LoVo (cell line): ENCODE measurements around the gene UBE2J1.
A peak's percentile ranks its signal among the peaks of the same experiment; 100 is the strongest.

Experiments
- DNase-seq: peaks from one replicate; pipeline ENCODE4 v3.0.0-alpha.2; 2016; ENCODE audit warnings: low spot score

UBE2J1 gene

DNA sequence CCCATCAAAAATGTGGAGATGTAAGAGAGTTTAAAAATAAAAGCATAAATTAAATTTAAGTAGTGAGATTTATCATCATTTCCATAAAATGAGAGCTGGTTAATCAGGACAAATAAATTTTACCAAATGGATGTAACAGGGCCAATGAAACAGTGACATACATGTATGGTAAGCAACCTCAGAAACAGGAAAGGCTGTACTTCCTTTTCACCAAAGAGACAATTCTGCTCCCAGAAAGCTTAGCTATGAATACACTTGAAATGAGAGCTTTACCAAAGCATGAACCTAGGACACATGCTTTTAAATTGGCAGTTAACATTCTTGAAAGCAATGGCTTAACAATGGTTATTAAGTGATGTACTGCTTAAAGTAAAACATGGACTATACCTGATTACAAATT is 12.1 kb upstream of the UBE2J1 start:
- no peak for DNase-seq

DNA sequence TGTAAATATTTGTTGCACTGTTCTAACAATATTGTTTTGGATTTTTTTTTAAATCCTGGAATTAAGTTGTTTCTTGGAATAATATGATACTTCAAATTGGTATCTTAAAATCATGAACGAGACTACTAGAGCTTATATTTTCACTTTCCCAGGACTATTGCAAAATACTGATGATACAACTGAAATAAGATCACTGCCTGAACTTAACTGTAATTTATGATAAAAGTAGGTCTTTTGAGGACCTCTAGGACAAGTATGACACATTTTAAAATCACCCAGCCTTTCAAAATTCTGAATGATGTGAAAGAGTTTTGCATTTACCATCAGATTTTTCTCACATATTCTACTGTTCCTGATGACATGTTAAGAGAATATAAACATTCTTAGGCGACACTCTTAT is 8.6 kb upstream of the UBE2J1 start:
- no peak for DNase-seq

DNA sequence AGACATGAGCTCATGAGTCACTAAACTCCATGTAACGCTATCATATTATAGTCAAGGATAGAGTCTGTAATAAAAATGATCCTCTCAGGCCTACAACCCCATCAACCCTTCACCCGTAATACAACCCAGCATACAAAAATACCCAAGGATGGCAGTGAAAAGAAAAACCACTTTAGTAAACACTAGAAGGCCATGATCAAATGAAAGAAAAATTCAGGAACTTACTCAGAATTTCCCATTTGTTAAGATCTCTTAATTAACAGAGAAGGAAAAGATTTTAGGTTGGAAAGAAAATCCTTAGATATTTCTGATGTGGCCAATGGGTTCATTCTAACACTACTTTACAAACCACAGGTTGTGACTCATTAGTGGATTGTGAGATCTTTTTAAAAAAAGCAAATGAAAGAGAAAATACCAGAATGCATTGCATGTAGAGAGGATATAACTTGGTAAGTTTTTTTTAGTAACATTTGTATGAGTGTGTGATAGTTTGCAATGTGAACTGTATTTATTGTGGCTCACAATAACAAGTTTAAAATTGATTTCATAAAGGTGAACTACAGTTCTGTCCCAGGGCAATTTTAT is 8.0 kb upstream of the UBE2J1 start:
- DNase-seq, result no peak

DNA sequence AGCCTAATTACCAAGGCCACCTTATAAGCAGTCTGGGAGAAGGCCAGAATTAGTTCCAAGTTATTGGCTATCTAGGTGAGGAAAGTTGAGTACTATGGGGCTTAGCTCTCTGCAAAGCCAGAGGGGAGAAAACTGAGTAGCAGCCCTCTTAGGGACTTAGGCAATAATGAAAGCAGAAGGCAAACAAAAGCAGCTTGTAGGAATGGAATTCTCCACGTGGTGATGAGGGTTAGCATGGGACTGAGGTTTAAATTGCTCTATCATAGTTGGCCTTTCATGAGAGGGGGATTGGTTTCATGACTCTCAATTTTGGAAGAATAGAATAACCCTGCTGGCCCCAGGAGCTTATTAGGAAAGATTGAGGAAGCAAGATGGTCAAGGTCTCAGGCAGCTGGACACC is 7.0 kb upstream of the UBE2J1 start:
- no peak for DNase-seq

DNA sequence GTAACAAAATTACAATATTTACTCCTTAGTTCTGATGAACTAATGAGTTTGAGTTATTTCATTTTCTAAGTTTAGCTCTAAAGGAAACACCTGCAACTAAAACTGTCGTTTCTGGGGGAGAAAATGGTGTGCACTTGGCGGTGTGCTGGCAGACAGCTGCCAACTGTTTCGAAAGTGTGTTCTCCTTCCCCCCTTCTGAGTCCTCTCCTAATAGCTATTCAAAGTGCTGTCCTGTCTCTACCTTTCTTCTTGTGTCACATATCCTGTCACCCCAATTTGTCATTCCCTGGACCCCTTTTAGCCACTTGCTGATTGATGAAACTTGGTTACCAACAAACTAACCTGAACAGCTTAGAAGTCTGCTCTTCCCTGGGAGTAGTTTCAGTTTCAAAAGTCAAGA is 4.9 kb upstream of the UBE2J1 start:
- DNase-seq, result no peak

DNA sequence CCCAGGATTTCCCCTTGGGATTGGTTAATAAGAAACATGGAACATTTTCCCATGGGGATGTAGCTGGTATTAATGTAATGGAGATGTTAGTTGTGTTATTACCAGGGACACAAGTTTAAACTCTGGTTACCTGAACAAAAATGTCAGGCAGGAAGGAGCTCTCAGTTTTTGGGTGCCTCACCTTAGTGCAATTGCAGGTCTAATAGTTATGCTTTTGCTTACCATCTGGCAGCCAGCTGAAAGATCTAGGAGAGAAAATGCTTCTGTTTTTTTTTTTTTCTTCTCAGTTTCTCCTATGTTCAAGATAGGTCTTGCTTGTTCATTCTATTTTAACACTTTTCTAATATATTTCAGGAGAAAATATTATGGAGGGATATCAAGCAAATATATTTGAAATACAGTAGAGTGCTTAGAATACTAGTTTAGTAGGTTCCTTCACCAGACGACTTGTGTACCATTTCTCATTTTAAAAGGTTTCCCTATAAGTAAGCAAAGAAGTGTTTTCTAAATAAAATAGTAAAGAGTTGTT is 4.2 kb upstream of the UBE2J1 start:
- DNase-seq, result no peak

DNA sequence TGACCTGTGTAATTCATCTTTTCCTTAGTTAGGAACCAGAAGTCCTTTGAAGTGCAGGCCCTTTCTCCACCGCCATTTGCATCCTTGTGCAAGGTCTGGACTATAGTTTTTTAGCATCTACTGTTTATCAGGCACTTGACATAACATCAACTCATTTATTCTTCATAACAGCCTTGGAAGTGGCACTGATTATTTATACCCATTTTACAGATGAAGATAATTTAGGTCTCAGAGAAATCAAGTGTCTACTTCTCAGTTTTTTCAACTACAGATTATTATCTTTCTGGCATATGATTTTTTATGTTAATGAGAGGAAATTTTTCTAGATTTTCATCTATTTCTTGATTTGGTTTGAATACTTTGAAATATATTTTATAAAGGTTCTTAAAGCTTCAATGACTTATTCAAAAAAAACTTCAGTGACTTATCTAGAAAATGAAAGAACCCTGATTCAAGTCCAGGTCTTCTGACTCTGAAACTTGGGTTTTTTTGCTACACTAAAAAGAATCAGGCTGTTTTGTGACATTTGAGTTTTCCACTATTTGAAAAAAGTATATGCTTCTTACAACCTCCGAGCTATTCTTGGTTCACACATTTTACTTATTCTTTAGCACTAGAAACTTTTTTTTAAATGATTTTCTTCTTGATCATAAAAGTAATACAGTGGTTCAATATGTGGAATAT is 3.1 kb upstream of the UBE2J1 start:
- DNase-seq, result no peak

- DNase-seq, result no peak
Observed at GRCh38 chr6:89353702-89354392, 1.3 kb upstream of the UBE2J1 start.

GRCh38 chr6:89353118-89353556 is 615 bp upstream of the UBE2J1 start:
- no peak for DNase-seq

- DNase-seq, result peak; percentile 18
Observed at GRCh38 chr6:89351671-89352277, 748 bp downstream of the UBE2J1 start.

DNA sequence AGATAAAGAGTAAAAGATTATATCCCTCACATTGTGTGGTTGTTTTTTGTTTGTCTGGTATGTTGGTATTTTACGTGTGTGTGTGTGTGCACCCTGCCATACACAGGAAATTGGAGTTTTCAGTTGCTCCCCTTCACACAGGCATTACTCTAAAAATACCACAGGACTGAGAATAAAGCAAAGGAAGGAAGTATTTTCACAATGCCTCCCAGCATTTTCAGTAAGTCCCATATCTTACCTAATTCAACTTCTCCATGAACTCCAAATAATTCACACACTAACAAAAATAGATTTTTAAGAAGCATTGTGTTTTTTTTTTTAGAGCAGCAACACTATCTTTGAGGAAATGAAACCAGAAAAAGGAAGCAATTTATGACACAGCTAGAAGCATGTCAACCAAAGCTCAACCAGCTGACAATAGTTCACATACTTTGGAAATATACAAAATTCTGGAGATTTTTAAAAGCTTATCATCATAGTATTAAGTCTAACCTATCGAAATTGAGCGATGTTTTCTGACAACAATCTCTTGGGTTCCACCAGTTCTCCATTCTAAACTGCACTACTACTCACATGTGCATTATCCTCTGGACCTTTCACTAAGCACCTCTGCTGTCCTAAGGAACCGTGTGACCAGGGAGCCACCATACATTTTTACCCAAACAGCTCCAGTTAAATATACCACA is 2.1 kb downstream of the UBE2J1 start:
- no peak for DNase-seq

- no peak for DNase-seq
Observed at GRCh38 chr6:89348372-89348771, 4.2 kb downstream of the UBE2J1 start.

DNA sequence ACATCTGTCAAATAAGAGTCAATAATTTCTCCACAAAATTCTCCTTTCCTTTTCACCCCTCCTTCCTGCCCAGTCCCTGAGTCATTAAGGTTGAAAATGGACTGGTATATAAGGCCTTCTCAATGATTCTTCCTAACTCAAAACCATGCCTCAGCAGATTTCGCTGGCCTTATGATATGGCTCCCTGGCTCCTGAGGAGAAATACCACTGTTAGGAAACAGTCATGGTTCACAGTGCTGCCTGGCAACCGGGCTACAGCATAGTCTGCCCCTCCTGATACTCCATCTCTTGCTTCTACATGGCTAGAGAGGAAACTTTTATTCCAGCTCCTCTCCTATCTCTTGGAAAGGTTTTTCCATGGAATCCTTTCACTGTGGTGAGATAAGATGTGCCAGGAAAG is 4.7 kb downstream of the UBE2J1 start:
- DNase-seq, result no peak

DNA sequence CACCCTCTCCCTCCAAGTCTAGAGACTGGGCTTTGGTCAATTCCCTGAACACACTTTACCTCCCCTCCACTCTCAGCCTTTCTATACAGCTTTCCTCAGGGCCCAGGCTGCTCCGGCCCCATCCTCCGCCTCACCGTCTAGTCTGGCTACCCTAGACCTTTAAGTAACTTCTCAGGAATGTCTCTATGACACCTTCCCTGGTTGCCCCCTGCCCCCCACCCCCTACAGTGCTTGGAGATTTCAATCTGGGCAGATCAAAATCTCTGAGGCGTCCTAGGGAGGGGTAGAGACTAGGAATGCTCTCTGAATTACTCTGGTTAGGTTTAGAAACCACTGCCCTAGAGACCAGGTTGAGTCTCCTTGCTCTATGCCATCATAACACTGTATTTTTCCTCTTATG is 6.1 kb downstream of the UBE2J1 start:
- no peak for DNase-seq

GRCh38 chr6:89339565-89339964 is 13.0 kb downstream of the UBE2J1 start:
- peak; percentile 12 for DNase-seq

DNA sequence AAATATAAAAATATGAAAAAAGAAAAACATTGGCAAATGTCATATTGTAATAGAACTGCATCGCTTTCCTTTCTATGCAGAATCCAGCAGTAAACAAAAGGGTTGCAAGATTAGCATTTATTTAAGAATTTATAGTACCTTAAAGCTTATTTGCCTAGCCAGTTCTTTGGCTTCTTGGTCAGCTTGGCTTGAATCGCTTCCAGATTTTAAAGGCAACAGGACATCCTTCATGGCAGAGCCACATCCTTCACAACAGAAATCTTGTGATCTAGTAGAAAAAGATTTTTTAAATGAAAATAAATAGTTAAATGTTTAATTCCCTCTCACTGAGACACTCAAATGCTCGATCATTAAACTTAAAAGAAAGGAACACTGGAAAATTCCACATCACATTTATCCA is 17.4 kb downstream of the UBE2J1 start:
- DNase-seq, result no peak

DNA sequence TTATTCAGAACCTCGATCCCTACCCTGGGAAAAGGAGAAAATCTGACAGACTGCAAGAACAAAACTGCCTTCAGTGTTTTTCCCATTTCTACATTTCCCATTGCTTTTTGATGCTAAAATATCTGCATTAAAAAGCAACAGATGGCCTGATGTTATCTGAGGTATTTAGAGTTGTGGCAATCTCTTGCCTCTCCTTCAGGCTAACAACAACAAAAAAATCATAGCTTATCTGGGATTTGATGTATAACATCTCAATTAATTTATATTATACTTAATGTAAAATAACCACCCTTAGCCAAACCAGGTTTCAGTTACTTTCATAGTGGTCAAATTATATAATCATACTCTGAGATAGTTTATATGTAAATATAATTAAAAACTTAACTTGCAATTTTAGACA is 21.6 kb downstream of the UBE2J1 start:
- no peak for DNase-seq

DNA sequence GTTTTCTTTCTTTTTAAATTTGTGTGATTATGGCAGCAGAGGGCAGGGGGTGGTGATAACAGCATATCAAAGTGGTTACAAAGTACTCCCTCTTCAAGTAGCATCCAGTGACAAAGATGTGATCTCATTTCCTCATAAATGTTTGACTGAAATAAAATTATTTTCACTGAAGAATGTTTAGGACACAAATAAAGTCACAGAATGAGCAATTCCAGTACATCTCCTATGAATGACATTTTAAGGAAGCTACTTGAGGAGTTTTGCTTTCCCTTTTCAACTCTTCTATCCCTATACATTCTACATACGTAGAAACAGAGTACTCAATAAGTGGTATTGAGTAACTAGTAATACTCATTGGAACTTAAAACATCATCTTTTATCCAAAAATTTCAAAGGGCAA is 23.5 kb downstream of the UBE2J1 start:
- no peak for DNase-seq

DNA sequence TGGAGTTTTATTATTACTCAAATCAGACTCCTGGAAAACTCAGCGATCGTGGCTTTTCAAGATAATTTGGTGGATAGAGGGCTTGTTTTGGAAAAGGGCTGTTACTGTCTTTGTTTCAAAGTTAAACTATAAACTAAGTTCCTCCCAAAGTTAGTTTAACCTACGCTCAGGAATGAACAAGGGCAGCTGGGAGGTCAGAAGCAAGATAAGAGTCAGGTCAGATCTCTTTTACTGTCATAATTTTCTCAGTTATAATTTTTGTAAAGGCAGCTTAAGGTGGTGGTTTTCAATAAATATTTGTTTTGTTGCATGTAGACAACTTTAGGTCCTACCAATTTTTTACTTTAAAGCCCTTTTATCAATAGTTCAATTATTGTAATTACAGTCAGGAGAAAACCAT is 28.2 kb downstream of the UBE2J1 start:
- no peak for DNase-seq

DNA sequence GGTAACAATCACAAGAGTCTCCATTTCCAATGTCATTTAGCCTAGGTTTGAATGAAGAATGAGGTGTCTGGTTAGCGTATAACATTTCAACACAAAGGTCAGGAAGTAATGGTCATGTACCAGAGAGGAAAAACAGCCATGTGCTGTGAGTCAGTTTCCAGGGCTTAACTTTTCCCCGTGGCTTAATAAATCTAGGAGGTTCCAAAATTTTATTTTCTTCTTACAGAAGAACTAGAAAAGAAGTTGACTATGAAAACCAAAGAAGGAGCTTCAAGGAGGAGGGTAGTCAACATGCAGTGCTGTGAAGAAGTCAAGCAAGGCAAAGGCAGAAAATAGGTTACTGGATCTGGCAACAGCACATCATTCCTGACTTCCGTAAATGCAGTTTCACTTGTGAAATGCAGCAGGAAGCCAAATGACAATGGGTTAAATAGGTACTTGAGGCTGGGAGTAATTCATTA is 29.0 kb downstream of the UBE2J1 start:
- no peak for DNase-seq

GRCh38 chr6:89321131-89321970 is 31.2 kb downstream of the UBE2J1 start:
- no peak for DNase-seq
